ENCODE data around the gene DNAJB6. TPM values are rescaled to one million over a fixed set of nuclear protein-coding genes. Genes with fewer than 3 reads are reported as not detected.

DNAJB6 gene
- total and polyA plus RNA-seq, 7 donors: 103 to 326 (median 229) TPM

- no peak for ATAC-seq
- Histone ChIP-seq H3K9me3 (no peaks in the 10 kb centered on the region), H3K27me3 (ENCODE audit: insufficient read depth in 3 of 3, low read length in 2 of 3) (no peaks in the 10 kb centered on the region), H3K36me3 (ENCODE audit: insufficient read depth in 1 of 2, low read depth in 1 of 2) (no peaks in the 10 kb centered on the region), H3K27ac (no peak overlapping the region), H3K4me3 (no peak overlapping the region), H3K4me1 (peaks cover 3% of the 10 kb centered on the region)
- 76 to 81% (median 78%) methylated on average over 15 of the region's 15 CpGs for WGBS, 3 donors
- DNase-seq: peak in 1 of 2 donors; percentile 15
- TF ChIP-seq, protein P1, sequence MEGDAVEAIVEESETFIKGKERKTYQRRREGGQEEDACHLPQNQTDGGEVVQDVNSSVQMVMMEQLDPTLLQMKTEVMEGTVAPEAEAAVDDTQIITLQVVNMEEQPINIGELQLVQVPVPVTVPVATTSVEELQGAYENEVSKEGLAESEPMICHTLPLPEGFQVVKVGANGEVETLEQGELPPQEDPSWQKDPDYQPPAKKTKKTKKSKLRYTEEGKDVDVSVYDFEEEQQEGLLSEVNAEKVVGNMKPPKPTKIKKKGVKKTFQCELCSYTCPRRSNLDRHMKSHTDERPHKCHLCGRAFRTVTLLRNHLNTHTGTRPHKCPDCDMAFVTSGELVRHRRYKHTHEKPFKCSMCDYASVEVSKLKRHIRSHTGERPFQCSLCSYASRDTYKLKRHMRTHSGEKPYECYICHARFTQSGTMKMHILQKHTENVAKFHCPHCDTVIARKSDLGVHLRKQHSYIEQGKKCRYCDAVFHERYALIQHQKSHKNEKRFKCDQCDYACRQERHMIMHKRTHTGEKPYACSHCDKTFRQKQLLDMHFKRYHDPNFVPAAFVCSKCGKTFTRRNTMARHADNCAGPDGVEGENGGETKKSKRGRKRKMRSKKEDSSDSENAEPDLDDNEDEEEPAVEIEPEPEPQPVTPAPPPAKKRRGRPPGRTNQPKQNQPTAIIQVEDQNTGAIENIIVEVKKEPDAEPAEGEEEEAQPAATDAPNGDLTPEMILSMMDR (IDR thresholded peaks at IDR 0.05): no peak
- intact Hi-C loops (cut with DNase I): no loop called here
Observed at GRCh38 chr7:157434231-157434630, 97.4 kb downstream of the DNAJB6 start.

DNA sequence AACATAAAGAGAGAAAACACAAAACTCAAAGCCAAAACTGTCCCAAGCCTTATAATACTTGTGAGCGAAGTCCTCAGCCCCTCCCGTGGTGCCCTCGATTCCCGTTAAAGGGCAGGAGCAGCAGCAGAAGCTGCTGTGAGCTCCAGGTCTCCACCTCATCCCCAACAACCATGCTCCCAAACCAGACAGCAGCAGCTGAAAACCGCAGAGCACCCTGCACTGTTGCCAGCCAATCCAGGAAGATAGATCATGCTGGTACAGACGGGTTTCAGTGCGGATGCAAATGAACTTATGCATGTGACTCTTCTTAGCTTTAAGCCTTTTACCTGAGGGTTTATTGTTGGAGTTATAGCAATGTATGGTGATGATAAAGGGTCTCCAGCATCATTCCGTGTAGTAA, 97.9 kb downstream of the DNAJB6 start:
- DNase-seq (no peak), ATAC-seq (no peak)
- H3K36me3 ChIP-seq (ENCODE audit: insufficient read depth in 1 of 2, low read depth in 1 of 2): no peaks in the 10 kb centered on the region
- H3K4me1 ChIP-seq: peaks cover 3% of the 10 kb centered on the region
- WGBS, 3 donors: 57 to 68% (median 68%) methylated on average over 8 of the region's 8 CpGs
- H3K27me3 ChIP-seq (ENCODE audit: insufficient read depth in 3 of 3, low read length in 2 of 3): no peaks in the 10 kb centered on the region
- TF ChIP-seq, protein P1 (IDR thresholded peaks at IDR 0.05): no peak
- intact Hi-C loops (cut with DNase I): no loop called here
- no peaks in the 10 kb centered on the region for H3K9me3 ChIP-seq
- H3K4me3 ChIP-seq: no peak overlapping the region
- no peak overlapping the region for H3K27ac ChIP-seq

- DNase-seq (no peak), ATAC-seq (no peak)
- Histone ChIP-seq H3K9me3 (no peaks in the 10 kb centered on the region), H3K27ac (no peak overlapping the region), H3K36me3 (ENCODE audit: insufficient read depth in 1 of 2, low read depth in 1 of 2) (no peaks in the 10 kb centered on the region), H3K4me1 (peaks cover 3% of the 10 kb centered on the region), H3K27me3 (ENCODE audit: insufficient read depth in 3 of 3, low read length in 2 of 3) (no peaks in the 10 kb centered on the region), H3K4me3 (no peak overlapping the region)
- intact Hi-C loops (cut with DNase I): no loop called here
- TF ChIP-seq, protein P1 (IDR thresholded peaks at IDR 0.05): no peak
- WGBS, 3 donors: 78 to 83% (median 81%) methylated on average over 11 of the region's 11 CpGs
Observed at GRCh38 chr7:157436076-157436475, 99.3 kb downstream of the DNAJB6 start.

DNA sequence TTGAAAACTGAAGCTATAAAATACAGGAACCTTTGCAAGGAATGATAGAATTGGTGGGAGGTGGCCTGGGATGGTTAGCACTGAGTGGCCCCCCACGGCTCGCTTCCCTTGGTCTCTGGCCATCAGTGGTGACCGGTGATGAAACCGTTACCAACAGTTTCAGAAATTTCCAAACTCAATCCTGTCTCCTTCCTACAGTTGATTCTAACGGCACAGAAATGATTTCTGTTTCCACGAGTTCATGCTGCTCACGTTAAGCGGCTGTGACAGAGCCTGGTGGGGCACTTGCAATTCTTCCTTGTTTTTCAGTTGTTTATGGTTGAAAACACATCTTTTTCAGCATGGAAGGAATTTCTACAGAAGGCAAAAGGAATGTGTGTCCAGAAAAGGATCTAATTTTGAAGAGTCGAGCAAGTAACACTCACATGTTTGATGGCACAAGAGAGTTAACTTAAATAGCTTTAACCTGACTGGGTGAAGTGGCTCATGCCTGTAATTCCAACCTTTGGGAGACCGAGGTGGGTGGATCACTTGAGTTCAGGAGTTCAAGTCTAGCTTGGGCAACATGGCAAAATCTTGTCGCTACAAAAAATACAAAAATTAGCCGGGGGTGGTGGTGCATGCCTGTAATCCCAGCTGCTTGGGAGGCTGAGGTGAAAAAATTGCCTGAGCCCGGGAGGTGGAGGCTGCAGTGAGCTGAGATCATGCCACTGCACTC, 100.1 kb downstream of the DNAJB6 start:
- TF ChIP-seq, protein P1 (IDR thresholded peaks at IDR 0.05): no peak
- H3K36me3 ChIP-seq (ENCODE audit: insufficient read depth in 1 of 2, low read depth in 1 of 2): no peaks in the 10 kb centered on the region
- H3K27me3 ChIP-seq (ENCODE audit: insufficient read depth in 3 of 3, low read length in 2 of 3): no peaks in the 10 kb centered on the region
- no peak overlapping the region for H3K4me3 ChIP-seq
- DNase-seq (peak in 1 of 2 donors; percentile 22), ATAC-seq (no peak)
- H3K9me3 ChIP-seq: no peaks in the 10 kb centered on the region
- no peak overlapping the region for H3K27ac ChIP-seq
- H3K4me1 ChIP-seq: peaks cover 3% of the 10 kb centered on the region
- intact Hi-C loops (cut with DNase I): no loop called here
- 53 to 55% (median 54%) methylated on average over 13 of the region's 13 CpGs for WGBS, 3 donors

All from psoas muscle (tissue), 8 donors.